ENCODE data around the gene XCR1.

- TF ChIP-seq, protein P1, sequence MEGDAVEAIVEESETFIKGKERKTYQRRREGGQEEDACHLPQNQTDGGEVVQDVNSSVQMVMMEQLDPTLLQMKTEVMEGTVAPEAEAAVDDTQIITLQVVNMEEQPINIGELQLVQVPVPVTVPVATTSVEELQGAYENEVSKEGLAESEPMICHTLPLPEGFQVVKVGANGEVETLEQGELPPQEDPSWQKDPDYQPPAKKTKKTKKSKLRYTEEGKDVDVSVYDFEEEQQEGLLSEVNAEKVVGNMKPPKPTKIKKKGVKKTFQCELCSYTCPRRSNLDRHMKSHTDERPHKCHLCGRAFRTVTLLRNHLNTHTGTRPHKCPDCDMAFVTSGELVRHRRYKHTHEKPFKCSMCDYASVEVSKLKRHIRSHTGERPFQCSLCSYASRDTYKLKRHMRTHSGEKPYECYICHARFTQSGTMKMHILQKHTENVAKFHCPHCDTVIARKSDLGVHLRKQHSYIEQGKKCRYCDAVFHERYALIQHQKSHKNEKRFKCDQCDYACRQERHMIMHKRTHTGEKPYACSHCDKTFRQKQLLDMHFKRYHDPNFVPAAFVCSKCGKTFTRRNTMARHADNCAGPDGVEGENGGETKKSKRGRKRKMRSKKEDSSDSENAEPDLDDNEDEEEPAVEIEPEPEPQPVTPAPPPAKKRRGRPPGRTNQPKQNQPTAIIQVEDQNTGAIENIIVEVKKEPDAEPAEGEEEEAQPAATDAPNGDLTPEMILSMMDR (IDR thresholded peaks at IDR 0.05; ENCODE audit: low read depth, low read length, poor library complexity, severe bottlenecking), result no peak
- TF ChIP-seq EZH2phosphoT487 (IDR thresholded peaks at IDR 0.05; ENCODE audit: borderline replicate concordance, low read length), result no peak
Observed at GRCh38 chr3:46060551-46060950, 33.3 kb upstream of the XCR1 start.
